ENCODE measurements around the gene ZNF438. TPM values are rescaled to one million over a fixed set of nuclear protein-coding genes. Genes with fewer than 3 reads are reported as not detected.

Gene ZNF438
- polyA plus RNA-seq, 3 donors, result 5.4 to 11.1 (median 9.3) TPM

DNA sequence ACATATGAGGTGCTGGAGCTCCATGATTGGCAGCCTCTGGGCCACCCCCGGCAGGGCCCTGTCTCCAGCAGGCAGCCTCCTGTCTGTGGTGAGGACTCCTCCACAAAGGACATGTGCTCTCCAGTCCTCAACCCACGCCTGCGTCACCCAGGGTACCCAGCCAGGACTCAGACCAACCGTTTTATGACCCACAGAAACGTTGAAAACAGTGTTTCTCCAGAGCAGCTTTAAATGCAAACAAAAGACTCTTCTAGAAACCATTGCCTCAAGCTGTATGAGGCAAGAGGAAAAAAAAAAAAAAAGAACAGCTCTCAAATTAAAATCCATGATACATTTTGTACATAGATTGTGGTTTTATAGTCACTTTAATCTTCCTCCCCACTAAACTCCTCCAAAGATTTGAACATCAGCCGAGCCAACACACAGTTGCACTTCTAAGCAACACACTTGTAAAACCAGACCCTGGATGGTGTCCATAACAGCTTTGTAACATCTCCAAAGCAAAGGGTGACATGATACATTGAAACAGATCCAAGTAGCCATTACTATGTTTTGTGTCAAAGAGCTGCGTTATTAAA, 227.1 kb downstream of the ZNF438 start:
- Histone ChIP-seq H2AFZ (ENCODE audit: insufficient read depth, low read depth, low read length, poor library complexity, severe bottlenecking) (no peak overlapping the region), H3K9ac (ENCODE audit: insufficient read depth, low read length, poor library complexity, severe bottlenecking) (no peak overlapping the region), H3K4me1 (ENCODE audit: control insufficient read depth in 1 of 2, insufficient read depth in 2 of 2, low read length in 2 of 2) (no peaks in the 10 kb centered on the region), H3K36me3 (replicated peaks in 1 of 2; ENCODE audit: control insufficient read depth in 1 of 2, insufficient read depth in 2 of 2, low read length in 2 of 2) (no peaks in the 10 kb centered on the region), H3K4me3 (replicated peaks in 1 of 3; ENCODE audit: low read depth in 2 of 3, low read length in 3 of 3) (no peak overlapping the region), H3K4me2 (replicated peaks; ENCODE audit: extremely low read depth, low read length, poor library complexity, severe bottlenecking) (no peak overlapping the region), H3K79me2 (ENCODE audit: insufficient read depth, low read length) (no peaks in the 10 kb centered on the region), H3K27me3 (ENCODE audit: control insufficient read depth in 2 of 2, insufficient read depth in 2 of 2, low read length in 2 of 2) (no peaks in the 10 kb centered on the region), H3K9me3 (replicated peaks in 1 of 2; ENCODE audit: control insufficient read depth in 1 of 2, insufficient read depth in 1 of 2, low read length in 2 of 2) (no peaks in the 10 kb centered on the region), H3K27ac (ENCODE audit: low read depth in 1 of 2, low read length in 2 of 2) (no peak overlapping the region), H4K20me1 (ENCODE audit: insufficient read depth, low read length) (no peaks in the 10 kb centered on the region)
- H3K27ac Mint-ChIP-seq, result no peak overlapping the region
- TF ChIP-seq, protein P1, sequence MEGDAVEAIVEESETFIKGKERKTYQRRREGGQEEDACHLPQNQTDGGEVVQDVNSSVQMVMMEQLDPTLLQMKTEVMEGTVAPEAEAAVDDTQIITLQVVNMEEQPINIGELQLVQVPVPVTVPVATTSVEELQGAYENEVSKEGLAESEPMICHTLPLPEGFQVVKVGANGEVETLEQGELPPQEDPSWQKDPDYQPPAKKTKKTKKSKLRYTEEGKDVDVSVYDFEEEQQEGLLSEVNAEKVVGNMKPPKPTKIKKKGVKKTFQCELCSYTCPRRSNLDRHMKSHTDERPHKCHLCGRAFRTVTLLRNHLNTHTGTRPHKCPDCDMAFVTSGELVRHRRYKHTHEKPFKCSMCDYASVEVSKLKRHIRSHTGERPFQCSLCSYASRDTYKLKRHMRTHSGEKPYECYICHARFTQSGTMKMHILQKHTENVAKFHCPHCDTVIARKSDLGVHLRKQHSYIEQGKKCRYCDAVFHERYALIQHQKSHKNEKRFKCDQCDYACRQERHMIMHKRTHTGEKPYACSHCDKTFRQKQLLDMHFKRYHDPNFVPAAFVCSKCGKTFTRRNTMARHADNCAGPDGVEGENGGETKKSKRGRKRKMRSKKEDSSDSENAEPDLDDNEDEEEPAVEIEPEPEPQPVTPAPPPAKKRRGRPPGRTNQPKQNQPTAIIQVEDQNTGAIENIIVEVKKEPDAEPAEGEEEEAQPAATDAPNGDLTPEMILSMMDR (IDR thresholded peaks at IDR 0.05), result no peak
- H3K4me1 Mint-ChIP-seq, result peaks cover 1% of the 10 kb centered on the region
- peaks cover 0 to 2% (median 2%) of the 10 kb centered on the region in 3 donors for H3K27me3 Mint-ChIP-seq (ENCODE audit: low read depth in 3 of 3)
- intact Hi-C loops (cut with micrococcal nuclease), result no loop called here
- DNase-seq, result no peak
- 93% methylated on average over 3 of the region's 7 CpGs for WGBS (ENCODE audit: insufficient coverage)
- peaks cover 0 to 7% (median 3%) of the 10 kb centered on the region in 7 donors for H3K9me3 Mint-ChIP-seq
- H3K4me3 Mint-ChIP-seq, result no peak overlapping the region
- no peaks in the 10 kb centered on the region for H3K36me3 Mint-ChIP-seq

DNA sequence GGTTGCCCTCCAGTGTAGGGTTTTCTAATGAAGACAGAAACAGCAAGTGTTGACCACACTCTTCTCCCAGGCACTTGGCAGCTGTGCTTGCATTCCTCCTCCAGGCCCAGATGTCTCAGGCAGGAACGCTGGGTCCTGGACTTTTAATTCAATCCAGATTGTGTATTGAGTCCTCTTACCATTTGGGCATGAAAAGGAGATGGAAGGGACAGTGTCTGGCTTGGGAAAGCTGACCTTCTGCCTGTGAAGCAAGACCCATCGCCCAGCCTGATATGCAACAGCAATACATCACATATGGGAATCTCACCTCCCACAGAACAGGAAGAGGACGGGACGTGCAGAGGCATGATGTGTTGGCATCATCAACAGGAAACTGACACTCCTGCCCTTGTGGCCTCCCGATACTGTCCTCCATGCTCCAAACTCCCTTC, 227.8 kb downstream of the ZNF438 start:
- 41% methylated on average over 4 of the region's 5 CpGs for WGBS (ENCODE audit: insufficient coverage)
- Mint-ChIP-seq H3K36me3 (no peaks in the 10 kb centered on the region), H3K4me3 (no peak overlapping the region), H3K27ac (no peak overlapping the region), H3K4me1 (peaks cover 1% of the 10 kb centered on the region), H3K9me3 (peaks cover 0 to 7% (median 3%) of the 10 kb centered on the region in 7 donors), H3K27me3 (ENCODE audit: low read depth in 3 of 3) (peaks cover 0 to 2% (median 2%) of the 10 kb centered on the region in 3 donors)
- intact Hi-C loops (cut with micrococcal nuclease), result no loop called here
- Histone ChIP-seq H4K20me1 (ENCODE audit: insufficient read depth, low read length) (no peaks in the 10 kb centered on the region), H3K27ac (ENCODE audit: low read depth in 1 of 2, low read length in 2 of 2) (no peak overlapping the region), H3K4me2 (replicated peaks; ENCODE audit: extremely low read depth, low read length, poor library complexity, severe bottlenecking) (no peak overlapping the region), H3K4me1 (ENCODE audit: control insufficient read depth in 1 of 2, insufficient read depth in 2 of 2, low read length in 2 of 2) (no peaks in the 10 kb centered on the region), H3K36me3 (replicated peaks in 1 of 2; ENCODE audit: control insufficient read depth in 1 of 2, insufficient read depth in 2 of 2, low read length in 2 of 2) (no peaks in the 10 kb centered on the region), H3K9ac (ENCODE audit: insufficient read depth, low read length, poor library complexity, severe bottlenecking) (no peak overlapping the region), H2AFZ (ENCODE audit: insufficient read depth, low read depth, low read length, poor library complexity, severe bottlenecking) (no peak overlapping the region), H3K4me3 (replicated peaks in 1 of 3; ENCODE audit: low read depth in 2 of 3, low read length in 3 of 3) (no peak overlapping the region), H3K9me3 (replicated peaks in 1 of 2; ENCODE audit: control insufficient read depth in 1 of 2, insufficient read depth in 1 of 2, low read length in 2 of 2) (no peaks in the 10 kb centered on the region), H3K79me2 (ENCODE audit: insufficient read depth, low read length) (no peaks in the 10 kb centered on the region), H3K27me3 (ENCODE audit: control insufficient read depth in 2 of 2, insufficient read depth in 2 of 2, low read length in 2 of 2) (no peaks in the 10 kb centered on the region)
- DNase-seq, result no peak
- TF ChIP-seq, protein P1 (IDR thresholded peaks at IDR 0.05), result no peak
